ENCODE data around the gene XPO4.
"Not testable (repeated sequence)": the region's sequence is repeated elsewhere in the genome, so short reads cannot be mapped to it uniquely, and the experiment has no call there.

XPO4 gene

GRCh38 chr13:20921572-20921971, 19.0 kb upstream of the XPO4 start:
- H4K20me1 ChIP-seq (ENCODE audit: control insufficient read depth, insufficient read depth, low read depth, low read length), result no peaks in the 10 kb centered on the region
- no peaks in the 10 kb centered on the region for H3F3A ChIP-seq (ENCODE audit: control insufficient read depth, insufficient read depth)
- TF ChIP-seq CTCF (IDR thresholded peaks at IDR 0.05; ENCODE audit: low read depth, low read length, poor library complexity, severe bottlenecking) (no peak), EZH2phosphoT487 (IDR thresholded peaks at IDR 0.05; ENCODE audit: borderline replicate concordance, low read length) (no peak)
- no peaks in the 10 kb centered on the region for H3K9me3 ChIP-seq (ENCODE audit: control insufficient read depth, insufficient read depth, low read length)
- H3K4me2 ChIP-seq (ENCODE audit: low read length), result no peak overlapping the region
- H3K4me1 ChIP-seq (ENCODE audit: control insufficient read depth, low read length), result no peaks in the 10 kb centered on the region
- no peaks in the 10 kb centered on the region for H3K27me3 ChIP-seq (ENCODE audit: control insufficient read depth, low read length)
- H3K9me2 ChIP-seq (replicated peaks; ENCODE audit: control insufficient read depth, low read length), result no peaks in the 10 kb centered on the region
- no peak overlapping the region for H3K27ac ChIP-seq (ENCODE audit: low read depth, low read length)
- H3K4me3 ChIP-seq (ENCODE audit: low read length), result no peak overlapping the region
- H3K79me2 ChIP-seq (ENCODE audit: control insufficient read depth, low read length), result no peaks in the 10 kb centered on the region
- H3K36me3 ChIP-seq (ENCODE audit: control insufficient read depth, low read length), result no peaks in the 10 kb centered on the region

DNA sequence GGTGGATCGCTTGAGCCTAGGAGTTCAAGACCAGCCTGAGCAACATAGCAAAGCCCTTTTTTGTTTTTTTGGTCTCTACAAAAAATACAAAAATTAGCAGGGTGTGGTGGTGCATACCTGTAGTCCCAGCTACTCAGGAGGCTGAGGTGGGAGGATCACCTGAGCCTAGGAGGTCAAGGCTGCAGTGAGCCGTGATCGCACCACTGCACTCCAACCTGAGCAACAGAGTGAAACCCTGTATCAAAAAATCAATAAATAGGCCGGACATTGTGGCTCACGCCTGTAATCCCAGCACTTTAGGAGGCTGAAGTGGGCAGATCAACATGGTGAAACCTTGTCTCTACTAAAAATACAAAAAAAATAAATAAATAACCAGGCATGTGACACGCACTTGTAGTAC, 13.1 kb upstream of the XPO4 start:
- H4K20me1 ChIP-seq (ENCODE audit: control insufficient read depth, insufficient read depth, low read depth, low read length); H3K27ac ChIP-seq (ENCODE audit: low read depth, low read length); H3K4me3 ChIP-seq (ENCODE audit: low read length); H3K27me3 ChIP-seq (ENCODE audit: control insufficient read depth, low read length); H3K9me2 ChIP-seq (replicated peaks; ENCODE audit: control insufficient read depth, low read length); H3K79me2 ChIP-seq (ENCODE audit: control insufficient read depth, low read length); H3K4me1 ChIP-seq (ENCODE audit: control insufficient read depth, low read length); H3K4me2 ChIP-seq (ENCODE audit: low read length); H3K9me3 ChIP-seq (ENCODE audit: control insufficient read depth, insufficient read depth, low read length); H3F3A ChIP-seq (ENCODE audit: control insufficient read depth, insufficient read depth); H3K36me3 ChIP-seq (ENCODE audit: control insufficient read depth, low read length): not testable (repeated sequence)

DNA sequence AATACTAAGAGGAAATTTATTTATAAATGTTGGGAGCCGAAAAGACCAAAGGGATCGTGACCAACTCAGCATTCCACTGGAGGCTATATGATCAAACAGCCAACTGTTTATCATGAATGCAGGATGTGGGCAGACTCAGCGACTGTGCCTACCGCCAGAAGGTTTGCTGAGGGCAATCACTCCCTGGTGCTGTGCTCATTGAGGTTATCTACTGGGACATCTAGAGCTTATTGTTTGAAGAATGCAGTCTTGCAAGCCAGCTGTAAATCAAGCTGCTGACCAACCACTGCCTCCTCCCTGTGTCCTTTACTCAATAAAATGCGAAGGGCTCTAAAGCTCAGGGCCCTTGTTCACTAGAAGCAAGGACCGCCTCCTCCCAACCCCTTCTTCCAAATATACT, 8.5 kb upstream of the XPO4 start:
- no peaks in the 10 kb centered on the region for H3K36me3 ChIP-seq (ENCODE audit: control insufficient read depth, low read length)
- H3K4me1 ChIP-seq (ENCODE audit: control insufficient read depth, low read length), result no peaks in the 10 kb centered on the region
- no peaks in the 10 kb centered on the region for H3K9me2 ChIP-seq (replicated peaks; ENCODE audit: control insufficient read depth, low read length)
- no peaks in the 10 kb centered on the region for H4K20me1 ChIP-seq (ENCODE audit: control insufficient read depth, insufficient read depth, low read depth, low read length)
- TF ChIP-seq EZH2phosphoT487 (IDR thresholded peaks at IDR 0.05; ENCODE audit: borderline replicate concordance, low read length), result no peak
- no peak for TF ChIP-seq CTCF (IDR thresholded peaks at IDR 0.05; ENCODE audit: low read depth, low read length, poor library complexity, severe bottlenecking)
- H3K79me2 ChIP-seq (ENCODE audit: control insufficient read depth, low read length), result no peaks in the 10 kb centered on the region
- H3K4me3 ChIP-seq (ENCODE audit: low read length), result no peak overlapping the region
- no peaks in the 10 kb centered on the region for H3F3A ChIP-seq (ENCODE audit: control insufficient read depth, insufficient read depth)
- H3K4me2 ChIP-seq (ENCODE audit: low read length), result no peak overlapping the region
- no peak overlapping the region for H3K27ac ChIP-seq (ENCODE audit: low read depth, low read length)
- no peaks in the 10 kb centered on the region; the same call in 1 of the 2 replicates for H3K27me3 ChIP-seq (ENCODE audit: control insufficient read depth, low read length)
- H3K9me3 ChIP-seq (ENCODE audit: control insufficient read depth, insufficient read depth, low read length), result no peaks in the 10 kb centered on the region

- Histone ChIP-seq H3K79me2 (ENCODE audit: control insufficient read depth, low read length) (no peaks in the 10 kb centered on the region), H3K27ac (ENCODE audit: low read depth, low read length) (no peak overlapping the region), H4K20me1 (ENCODE audit: control insufficient read depth, insufficient read depth, low read depth, low read length) (no peaks in the 10 kb centered on the region), H3K27me3 (ENCODE audit: control insufficient read depth, low read length) (no peaks in the 10 kb centered on the region; the same call in 1 of the 2 replicates), H3F3A (ENCODE audit: control insufficient read depth, insufficient read depth) (no peaks in the 10 kb centered on the region; the same call in 1 of the 2 replicates), H3K9me2 (replicated peaks; ENCODE audit: control insufficient read depth, low read length) (no peaks in the 10 kb centered on the region), H3K4me3 (ENCODE audit: low read length) (no peak overlapping the region), H3K4me2 (ENCODE audit: low read length) (no peak overlapping the region), H3K4me1 (ENCODE audit: control insufficient read depth, low read length) (no peaks in the 10 kb centered on the region), H3K36me3 (ENCODE audit: control insufficient read depth, low read length) (no peaks in the 10 kb centered on the region), H3K9me3 (ENCODE audit: control insufficient read depth, insufficient read depth, low read length) (no peaks in the 10 kb centered on the region)
- TF ChIP-seq CTCF (IDR thresholded peaks at IDR 0.05; ENCODE audit: low read depth, low read length, poor library complexity, severe bottlenecking) (no peak), EZH2phosphoT487 (IDR thresholded peaks at IDR 0.05; ENCODE audit: borderline replicate concordance, low read length) (no peak)
These were observed 6.4 kb upstream of the XPO4 start for GRCh38 chr13:20908714-20909497.

Data from DOHH2 (cell line).